HG03521 (cell line): Measurements from ENCODE around the gene TBC1D10A.

Source experiments
- ATAC-seq: cut with Tn5 transposase; IDR thresholded peaks from one replicate; pipeline ENCODE4 v1.9.1; 2021; ENCODE audit warnings: mild to moderate bottlenecking, moderate library complexity; ENCODE audit not compliant: unreplicated experiment

Gene TBC1D10A

DNA sequence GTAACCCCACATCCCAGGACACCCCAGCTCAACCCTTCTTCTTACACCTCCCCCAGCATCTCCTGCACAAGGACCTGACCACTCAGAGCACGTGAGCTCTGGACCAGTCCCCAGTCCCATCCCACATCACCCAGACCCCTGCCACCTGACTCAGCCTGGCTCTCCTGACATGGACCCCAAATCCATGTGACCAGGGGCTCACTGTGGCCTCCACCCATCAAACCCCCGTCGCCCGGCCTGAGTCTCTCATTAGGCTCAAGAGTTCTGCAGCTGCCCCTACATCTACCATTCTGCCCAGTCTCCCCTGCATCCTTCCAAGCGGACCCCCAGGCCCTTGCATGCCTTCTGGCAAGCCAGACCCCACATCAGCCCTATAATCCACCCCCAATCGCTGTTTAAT is 78.3 kb downstream of the TBC1D10A start:
- no peak for ATAC-seq

DNA sequence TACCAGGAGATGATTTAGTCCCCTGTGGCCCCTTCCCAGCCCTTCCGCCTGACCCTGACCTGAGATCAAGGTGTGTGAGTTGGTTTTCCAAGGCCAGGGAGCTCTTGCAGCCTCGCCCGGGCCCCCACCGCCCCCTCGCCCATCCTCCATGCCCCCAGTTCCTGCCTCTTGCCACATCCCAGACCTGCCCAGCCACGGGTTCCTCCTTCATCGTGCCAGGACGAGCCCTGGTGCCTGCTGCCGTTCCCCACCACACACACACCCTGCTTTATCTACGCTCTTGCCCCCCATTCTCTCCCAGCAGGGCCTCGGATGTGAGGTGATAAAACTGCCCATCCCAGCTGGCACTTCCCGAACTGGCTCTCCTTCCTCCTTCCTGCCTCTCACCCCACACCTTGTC is 78.8 kb downstream of the TBC1D10A start:
- ATAC-seq: no peak

DNA sequence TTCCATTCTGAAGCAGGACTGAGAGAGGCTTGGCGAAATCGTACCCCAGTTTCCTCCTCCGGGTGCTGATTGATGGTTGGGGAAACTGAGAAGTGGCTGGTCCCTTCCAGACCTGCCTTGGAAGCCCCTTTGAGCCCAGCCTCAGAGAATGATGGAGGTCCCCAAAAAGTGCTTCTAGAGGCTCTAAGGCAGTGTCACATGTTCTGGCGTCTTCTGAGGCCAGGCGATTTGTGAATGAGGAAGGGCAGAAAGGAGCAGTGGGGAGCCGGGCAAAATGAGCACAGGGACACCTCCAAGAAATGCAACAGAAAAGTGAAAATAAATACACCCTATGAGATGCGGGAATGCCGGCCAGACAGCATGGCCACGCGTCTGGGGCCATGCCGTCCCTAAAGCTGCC is 79.2 kb downstream of the TBC1D10A start:
- ATAC-seq: no peak

DNA sequence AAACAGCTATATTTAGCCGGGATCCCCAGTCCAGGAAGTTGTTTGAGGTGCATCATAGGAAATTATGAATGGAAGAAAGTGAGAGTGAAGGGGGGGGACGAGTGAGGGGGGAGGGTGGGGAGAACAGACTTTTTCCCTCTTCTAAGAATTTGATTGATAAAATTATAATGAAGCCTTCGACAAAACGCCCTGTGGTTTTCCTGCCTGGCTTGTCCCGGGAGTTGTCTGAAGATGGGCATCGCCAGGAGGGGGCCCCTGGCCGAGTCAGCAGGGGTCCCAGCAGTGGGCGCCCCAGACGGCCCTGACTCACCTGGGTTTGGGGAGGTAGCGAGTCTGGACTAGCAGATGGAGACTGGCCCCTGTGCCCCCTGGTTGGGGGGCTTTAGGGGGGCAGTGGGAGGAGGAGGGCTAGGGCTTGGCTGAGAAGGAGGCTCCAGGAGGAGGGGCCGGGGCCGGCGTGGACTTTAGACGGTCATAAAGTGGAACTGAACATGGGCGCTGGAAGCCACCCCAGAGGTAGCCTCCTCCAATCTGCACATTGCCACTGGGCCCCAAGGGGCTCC is 79.8 kb downstream of the TBC1D10A start:
- no peak for ATAC-seq

DNA sequence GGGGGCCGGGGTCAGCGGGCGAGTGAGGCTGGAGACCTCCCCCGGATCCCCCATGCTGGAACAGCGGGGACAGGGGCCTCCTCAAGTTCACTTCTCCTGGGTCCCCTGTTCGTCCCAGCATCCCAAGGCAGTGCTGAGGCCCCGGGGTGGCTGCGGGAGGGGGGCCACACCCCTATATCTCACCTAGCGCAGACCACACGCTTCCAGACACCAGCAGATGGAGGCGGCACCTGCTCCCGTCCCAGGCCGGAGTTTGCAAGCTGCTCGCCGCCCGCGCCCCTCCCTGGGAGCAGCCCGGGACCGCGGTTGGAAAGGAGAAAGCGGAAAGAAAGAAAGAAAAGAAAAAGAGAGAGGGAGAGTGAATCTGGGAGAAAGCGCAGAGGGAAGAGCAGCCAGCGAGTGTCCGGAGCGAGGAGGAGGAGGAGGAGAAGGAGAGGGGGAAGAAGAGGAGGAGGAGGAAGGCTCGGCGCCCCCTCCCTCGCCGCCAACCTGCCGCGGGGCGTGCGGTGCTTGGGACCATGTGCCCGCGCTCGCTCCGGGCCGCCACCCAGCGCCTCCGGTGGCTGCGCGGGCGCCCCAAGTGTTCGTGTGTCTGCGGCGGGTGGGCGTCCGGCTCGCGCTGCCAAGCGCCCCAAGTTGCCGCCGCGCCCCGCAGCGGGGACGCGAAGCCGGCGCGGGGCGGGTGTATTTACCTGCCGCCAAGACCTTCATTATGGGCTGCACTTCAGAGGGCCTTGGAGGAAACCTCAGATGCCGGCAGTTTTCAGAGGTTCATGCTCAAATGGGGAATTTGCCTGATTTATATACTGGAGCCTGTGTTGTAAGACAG is 80.5 kb downstream of the TBC1D10A start, which contains the start of gene LIF:
TSS of gene LIF (minus strand) at position 775 of the 829 bp plus-strand sequence. CDS start at position 711, 64 bp downstream.
- ATAC-seq: no peak

DNA sequence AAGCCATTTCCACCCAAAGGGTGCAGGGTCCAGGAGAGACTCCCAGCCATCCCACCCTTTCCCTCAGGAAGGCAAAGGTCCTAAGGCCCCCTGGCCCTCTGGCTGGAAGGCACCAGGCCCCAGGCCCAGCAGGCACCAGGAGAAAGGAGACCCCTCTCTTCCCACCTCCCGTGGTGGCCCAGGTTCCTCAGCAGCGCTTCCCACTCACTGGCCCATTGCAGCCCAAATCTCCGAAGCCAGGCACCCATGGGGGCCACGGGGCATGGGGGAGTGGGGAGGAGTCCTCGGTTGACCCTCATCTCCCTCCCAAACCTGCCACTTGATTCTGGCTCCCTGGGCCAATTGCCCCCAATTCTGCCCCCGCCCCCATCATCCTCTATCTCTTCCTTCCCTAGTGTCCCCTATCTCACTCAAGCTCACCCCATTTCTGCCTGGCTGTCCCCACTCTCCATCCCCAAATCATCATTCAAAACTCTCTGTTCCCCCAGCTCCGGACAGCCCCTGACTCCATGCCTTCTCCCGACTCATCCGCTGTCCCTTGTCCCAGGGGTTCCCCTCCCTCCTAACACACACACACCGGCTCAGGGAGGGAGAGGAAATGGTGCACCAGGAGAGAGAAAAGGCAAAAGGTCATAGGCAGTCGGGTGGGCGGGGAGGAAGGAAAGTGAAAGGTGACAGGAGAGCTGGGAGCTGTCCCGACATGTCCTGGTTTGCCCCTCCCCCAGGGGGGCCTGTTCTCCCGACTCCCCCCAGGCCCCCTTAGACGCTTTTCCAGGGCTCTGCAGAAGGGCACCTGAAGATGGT is 81.4 kb downstream of the TBC1D10A start:
- ATAC-seq: no peak

DNA sequence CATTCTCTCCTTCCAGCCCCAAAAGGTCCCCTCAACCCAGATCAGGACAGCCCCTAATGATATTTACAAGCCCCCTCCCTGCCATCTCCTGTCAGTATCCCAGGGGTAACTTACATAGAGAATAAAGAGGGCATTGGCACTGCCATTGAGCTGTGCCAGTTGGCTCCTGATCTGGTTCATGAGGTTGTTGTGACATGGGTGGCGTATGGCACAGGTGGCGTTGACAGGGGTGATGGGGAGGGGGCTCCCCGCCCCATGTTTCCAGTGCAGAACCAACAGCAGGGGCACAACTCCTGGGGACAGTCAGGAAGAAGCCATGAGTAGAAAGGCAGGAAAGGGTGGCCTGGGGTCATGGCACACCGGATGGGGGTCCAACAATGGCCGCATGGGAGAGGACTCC is 82.1 kb downstream of the TBC1D10A start:
- ATAC-seq: no peak

DNA sequence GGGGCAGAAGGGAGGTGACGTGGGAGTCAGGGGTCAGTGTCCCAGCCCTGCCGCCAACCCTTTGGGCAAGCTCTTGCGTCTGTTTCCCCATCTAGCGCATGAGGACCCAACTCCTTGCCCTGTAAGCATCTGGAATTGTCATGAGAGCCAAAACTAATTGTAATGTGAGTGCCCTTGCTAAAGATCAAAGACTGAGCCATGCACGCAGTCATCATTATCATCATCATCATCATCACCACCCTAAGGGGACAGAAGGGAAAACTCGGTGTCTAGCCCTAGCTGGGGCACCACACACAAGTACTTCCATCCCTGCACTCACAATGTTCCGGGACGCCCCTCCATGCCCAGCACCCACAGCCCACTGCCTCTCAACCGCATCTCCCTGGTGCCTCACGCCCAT is 82.7 kb downstream of the TBC1D10A start:
- ATAC-seq: no peak

DNA sequence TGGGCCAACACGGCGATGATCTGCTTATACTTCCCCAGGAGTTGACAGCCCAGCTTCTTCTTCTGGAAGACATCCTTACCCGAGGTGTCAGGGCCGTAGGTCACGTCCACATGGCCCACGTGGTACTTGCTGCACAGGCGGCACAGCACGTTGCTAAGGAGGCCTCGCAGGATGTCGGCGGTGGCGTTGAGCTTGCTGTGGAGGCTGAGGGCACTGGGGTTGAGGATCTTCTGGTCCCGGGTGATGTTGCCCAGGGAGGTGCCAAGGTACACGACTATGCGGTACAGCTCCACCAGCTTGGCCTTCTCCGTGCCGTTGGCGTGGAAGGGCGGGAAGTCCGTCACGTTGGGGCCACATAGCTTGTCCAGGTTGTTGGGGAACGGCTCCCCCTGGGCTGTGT is 83.1 kb downstream of the TBC1D10A start:
- ATAC-seq: no peak
